Activated naive CD4-positive, alpha-beta T cell treated with anti-CD3 and anti-CD28 coated beads, Interleukin-2, amount 50 U/mL, for 24 hours (primary cell): ENCODE data around the gene TDRD15.

Experiments used
- H3K27ac Mint-ChIP-seq: one replicate; pipeline ENCODE4 v1.8.0; 2021; ENCODE audit warnings: mild to moderate bottlenecking, mixed read lengths
- H3K27me3 Mint-ChIP-seq: one replicate; pipeline ENCODE4 v1.8.0; 2021; ENCODE audit warnings: mixed read lengths
- H3K36me3 Mint-ChIP-seq: one replicate; pipeline ENCODE4 v1.8.0; 2021; ENCODE audit warnings: mixed read lengths
- H3K4me1 Mint-ChIP-seq: one replicate; pipeline ENCODE4 v1.8.0; 2021; ENCODE audit warnings: mixed read lengths
- H3K4me3 Mint-ChIP-seq: one replicate; pipeline ENCODE4 v1.8.0; 2021; ENCODE audit warnings: mild to moderate bottlenecking, mixed read lengths
- H3K9me3 Mint-ChIP-seq: one replicate; pipeline ENCODE4 v1.8.0; 2021; ENCODE audit warnings: mixed read lengths

Gene TDRD15

GRCh38 chr2:21181957-21182356, 58.2 kb downstream of the TDRD15 start:
- Mint-ChIP-seq H3K27me3 (no peaks in the 10 kb centered on the region), H3K36me3 (no peaks in the 10 kb centered on the region), H3K4me1 (no peaks in the 10 kb centered on the region), H3K4me3 (no peak overlapping the region), H3K9me3 (no peaks in the 10 kb centered on the region), H3K27ac (no peak overlapping the region)

- H3K9me3 Mint-ChIP-seq = no peaks in the 10 kb centered on the region
- no peak overlapping the region for H3K4me3 Mint-ChIP-seq
- H3K36me3 Mint-ChIP-seq = no peaks in the 10 kb centered on the region
These were observed 59.5 kb downstream of the TDRD15 start for GRCh38 chr2:21183306-21183705.

GRCh38 chr2:21183726-21184125, 60.0 kb downstream of the TDRD15 start:
- Mint-ChIP-seq H3K36me3 (no peaks in the 10 kb centered on the region), H3K9me3 (no peaks in the 10 kb centered on the region), H3K4me3 (no peak overlapping the region), H3K27me3 (no peaks in the 10 kb centered on the region), H3K4me1 (no peaks in the 10 kb centered on the region), H3K27ac (no peak overlapping the region)

More at GRCh38 chr2:21183306-21183705, 59.5 kb downstream of the TDRD15 start:
- Mint-ChIP-seq H3K4me1 (no peaks in the 10 kb centered on the region), H3K27ac (no peak overlapping the region), H3K27me3 (no peaks in the 10 kb centered on the region)

GRCh38 chr2:21191535-21191934, 67.8 kb downstream of the TDRD15 start:
- no peak overlapping the region for H3K27ac Mint-ChIP-seq
- H3K36me3 Mint-ChIP-seq = no peaks in the 10 kb centered on the region
- H3K4me3 Mint-ChIP-seq = no peak overlapping the region
- H3K4me1 Mint-ChIP-seq = no peaks in the 10 kb centered on the region
- H3K9me3 Mint-ChIP-seq = no peaks in the 10 kb centered on the region
- no peaks in the 10 kb centered on the region for H3K27me3 Mint-ChIP-seq
